PC-3 (cell line): ENCODE data around the gene MPZL3. TPM values are rescaled to one million over a fixed set of nuclear protein-coding genes. Genes with fewer than 3 reads are reported as not detected.

Source experiments
- ATAC-seq: fragments of 200-7000 bp; cut with Tn5 transposase; 2 replicates; pipeline ENCODE4 v1.9.1; 2020; ENCODE audit warnings: mild to moderate bottlenecking, moderate library complexity
- BruUV-seq: library from RNA; stranded (reverse); fragments of 400-500 nt; replicated peaks from 2 replicates; lab custom pipeline; 2021; lab: Mats Ljungman, UMichigan
- CTCF ChIA-PET: fragments of 300-600 bp; sonication (Branson Sonifier 250); formaldehyde crosslinking; loops from one replicate; lab custom pipeline; 2022; ENCODE audit warnings: antibody characterized with exemption; lab: Charles Lee
- POLR2A ChIA-PET: fragments of 300-600 bp; sonication (Branson Sonifier 250); formaldehyde crosslinking; loops from one replicate; lab custom pipeline; 2022; ENCODE audit warnings: antibody characterized with exemption; ENCODE audit not compliant: unreplicated experiment; lab: Charles Lee
- DNase-seq: peaks from one replicate; pipeline ENCODE4 v3.0.0-alpha.2; 2015
- H2AFZ ChIP-seq: fragments of 300-600 bp; sonication (generic); 2 replicates; pipeline ENCODE4 v1.6.0; 2016; ENCODE audit warnings: antibody characterized with exemption, low read length
- H3F3A ChIP-seq: fragments of 300-600 bp; sonication (generic); one replicate; pipeline ENCODE4 v1.6.0; 2017; ENCODE audit warnings: antibody characterized with exemption, low read length, control low read depth, mild to moderate bottlenecking; ENCODE audit not compliant: unreplicated experiment
- H3K27ac ChIP-seq: fragments of 300-600 bp; sonication (generic); 2 replicates; pipeline ENCODE4 v1.5.1; 2016; ENCODE audit warnings: mild to moderate bottlenecking, low read length
- H3K27me3 ChIP-seq: fragments of 300-600 bp; sonication (generic); 2 replicates; pipeline ENCODE4 v1.6.1; 2016; ENCODE audit warnings: low read length, mixed read lengths
- H3K36me3 ChIP-seq: fragments of 300-600 bp; sonication (generic); 2 replicates; pipeline ENCODE4 v1.6.1; 2016; ENCODE audit warnings: low read depth, mixed run types, low read length, mixed read lengths
- H3K4me1 ChIP-seq: fragments of 300-600 bp; sonication (generic); 2 replicates; pipeline ENCODE4 v1.5.1; 2016; ENCODE audit warnings: low read length; ENCODE audit not compliant: insufficient read depth
- H3K4me2 ChIP-seq: fragments of 300-600 bp; sonication (generic); 2 replicates; pipeline ENCODE4 v1.6.0; 2016; ENCODE audit warnings: low read length
- H3K4me3 ChIP-seq: fragments of 300-600 bp; sonication (generic); 2 replicates; pipeline ENCODE4 v1.5.1; 2016; ENCODE audit warnings: mild to moderate bottlenecking, low read length, mixed read lengths
- H3K79me2 ChIP-seq: fragments of 300-600 bp; sonication (generic); 2 replicates; pipeline ENCODE4 v1.6.1; 2017; ENCODE audit warnings: low read length, mixed read lengths
- H3K9ac ChIP-seq: fragments of 300-600 bp; sonication (generic); 2 replicates; pipeline ENCODE4 v1.6.0; 2016; ENCODE audit warnings: mild to moderate bottlenecking, low read length
- H3K9me2 ChIP-seq: fragments of 300-600 bp; sonication (generic); replicated peaks from 2 replicates; pipeline ENCODE4 v1.6.1; 2016; ENCODE audit warnings: mixed run types, low read length, mixed read lengths
- H3K9me3 ChIP-seq: fragments of 300-600 bp; sonication (generic); 2 replicates; pipeline ENCODE4 v1.6.1; 2016; ENCODE audit warnings: low read length, mixed read lengths
- H4K20me1 ChIP-seq: fragments of 300-600 bp; sonication (generic); 2 replicates; pipeline ENCODE4 v1.6.1; 2016; ENCODE audit warnings: low read length, mixed read lengths
- CTCF ChIP-seq: fragments of 300-600 bp; sonication (generic); conservative IDR thresholded peaks from 2 replicates; pipeline ENCODE4 v1.5.1; 2017; ENCODE audit warnings: antibody characterized with exemption, low read depth, mild to moderate bottlenecking, low read length
- EZH2 ChIP-seq: fragments of 300-600 bp; sonication (generic); IDR thresholded peaks from one replicate; pipeline ENCODE4 v1.6.1; 2017; ENCODE audit warnings: antibody characterized with exemption, mild to moderate bottlenecking, low read length; ENCODE audit not compliant: unreplicated experiment
- EZH2phosphoT487 ChIP-seq: fragments of 300-600 bp; sonication (generic); IDR thresholded peaks from 2 replicates; pipeline ENCODE4 v1.6.1; 2018; ENCODE audit warnings: mild to moderate bottlenecking, antibody characterized with exemption, low read length, borderline replicate concordance
- intact Hi-C: fragments of 100-400 bp; cut with micrococcal nuclease; formaldehyde crosslinking; loops from 2 replicates; pipeline ENCODE4 v1.9.0; 2023
- total RNA-seq: library from RNA; depleted of rRNA; stranded (reverse); fragments of >200 nt; gene quantifications from 2 replicates; pipeline ENCODE4 v1.2.3, GENCODE V29; 2014; rRNA removed

Gene MPZL3
- total RNA-seq, 1 experiment from 2014 or later = 7.0 TPM

GRCh38 chr11:118180300-118180703 lies 71.9 kb downstream of the MPZL3 start:
- Histone ChIP-seq H4K20me1 (no peaks in the 10 kb centered on the region), H3K27me3 (no peaks in the 10 kb centered on the region), H3K36me3 (no peaks in the 10 kb centered on the region), H3K4me1 (peaks cover 10% of the 10 kb centered on the region), H3K4me2 (no peak overlapping the region), H3K27ac (no peak overlapping the region), H3K9me2 (no peaks in the 10 kb centered on the region), H3K79me2 (no peaks in the 10 kb centered on the region), H2AFZ (0 out of 2 replicates have a peak overlapping the region, but pooled peaks have one; percentile 9), H3F3A (no peaks in the 10 kb centered on the region), H3K9ac (no peak overlapping the region), H3K9me3 (no peaks in the 10 kb centered on the region), H3K4me3 (no peak overlapping the region)
- BruUV-seq = no TSS peak
- no peak for TF ChIP-seq CTCF
- no peak for TF ChIP-seq EZH2
- no peak for TF ChIP-seq EZH2phosphoT487
- no peak for ATAC-seq
- intact Hi-C loops = no loop called here
- ChIA-PET POLR2A (no interaction called here), CTCF (interaction anchor here (0.6 kb wide), 1 partner anchor 18 kb away, joined by 6 read pairs; no protein-coding TSS in a partner anchor)
- no peak for DNase-seq

- Histone ChIP-seq H3K79me2 (no peaks in the 10 kb centered on the region), H3K4me2 (no peak overlapping the region), H3K9me2 (no peaks in the 10 kb centered on the region), H4K20me1 (no peaks in the 10 kb centered on the region), H3K4me1 (peaks cover 19% of the 10 kb centered on the region), H3F3A (no peaks in the 10 kb centered on the region), H3K9ac (no peak overlapping the region), H3K4me3 (no peak overlapping the region), H3K36me3 (no peaks in the 10 kb centered on the region), H3K27ac (no peak overlapping the region), H2AFZ (no peak overlapping the region), H3K9me3 (no peaks in the 10 kb centered on the region), H3K27me3 (no peaks in the 10 kb centered on the region)
- intact Hi-C loops = no loop called here
- ChIA-PET CTCF (no interaction called here), POLR2A (no interaction called here)
- no TSS peak for BruUV-seq
- no peak for TF ChIP-seq CTCF
- no peak for TF ChIP-seq EZH2phosphoT487
- no peak for ATAC-seq
- DNase-seq = no peak
Observed at GRCh38 chr11:118176778-118177134, 75.4 kb downstream of the MPZL3 start.

Other genes starting within 250 kb of the MPZL3 start
- gene TMPRSS4, start 175.3 kb downstream of the MPZL3 start, total RNA-seq = 1.5 and 1.7 TPM in 2 replicates
- not detected in 2 replicates for gene SMIM35, start 165.4 kb downstream of the MPZL3 start, total RNA-seq
- not detected in 2 replicates for gene SCN4B, start 99.5 kb downstream of the MPZL3 start, total RNA-seq
- gene SCN2B, start 75.7 kb downstream of the MPZL3 start, total RNA-seq = 0.12 TPM in 1 of 2 replicates, not detected in the other
- gene JAML, start 27.4 kb downstream of the MPZL3 start, total RNA-seq = not detected in 2 replicates
- gene MPZL2, start 11.9 kb upstream of the MPZL3 start, total RNA-seq = 40.6 and 51.5 TPM in 2 replicates
- gene CD3E, start 52.4 kb upstream of the MPZL3 start, total RNA-seq = not detected in 2 replicates
- gene CD3D, start 90.3 kb upstream of the MPZL3 start, total RNA-seq = not detected in 2 replicates
- not detected in 2 replicates for gene CD3G, start 92.0 kb upstream of the MPZL3 start, total RNA-seq
- 51.7 and 56.4 TPM in 2 replicates for gene UBE4A, start 107.2 kb upstream of the MPZL3 start, total RNA-seq
- gene ATP5MG, start 149.2 kb upstream of the MPZL3 start, total RNA-seq = 256 and 375 TPM in 2 replicates
- gene KMT2A, start 184.1 kb upstream of the MPZL3 start, total RNA-seq = 35.3 and 38.2 TPM in 2 replicates